ENCODE data around the gene KRT78.

KRT78 gene

GRCh38 chr12:52847335-52848102 lies 1.3 kb downstream of the KRT78 start:
- DNase-seq (ENCODE audit: extremely low read depth, low read depth), result no peak
- no peak for TF ChIP-seq CTCF (IDR thresholded peaks at IDR 0.05; ENCODE audit: low read depth, low read length, missing control alignments)
- no peak overlapping the region for H3K4me3 ChIP-seq (replicated peaks; ENCODE audit: low read depth, low read length)

GRCh38 chr12:52846356-52846970 lies 2.3 kb downstream of the KRT78 start:
- H3K4me3 ChIP-seq (replicated peaks; ENCODE audit: low read depth, low read length), result no peak overlapping the region
- DNase-seq (ENCODE audit: extremely low read depth, low read depth), result no peak
- TF ChIP-seq CTCF (IDR thresholded peaks at IDR 0.05; ENCODE audit: low read depth, low read length, missing control alignments), result no peak

GRCh38 chr12:52845946-52846345 lies 2.8 kb downstream of the KRT78 start:
- no peak overlapping the region for H3K4me3 ChIP-seq (replicated peaks; ENCODE audit: low read depth, low read length)
- DNase-seq (ENCODE audit: extremely low read depth, low read depth), result no peak
- TF ChIP-seq CTCF (IDR thresholded peaks at IDR 0.05; ENCODE audit: low read depth, low read length, missing control alignments), result no peak

DNA sequence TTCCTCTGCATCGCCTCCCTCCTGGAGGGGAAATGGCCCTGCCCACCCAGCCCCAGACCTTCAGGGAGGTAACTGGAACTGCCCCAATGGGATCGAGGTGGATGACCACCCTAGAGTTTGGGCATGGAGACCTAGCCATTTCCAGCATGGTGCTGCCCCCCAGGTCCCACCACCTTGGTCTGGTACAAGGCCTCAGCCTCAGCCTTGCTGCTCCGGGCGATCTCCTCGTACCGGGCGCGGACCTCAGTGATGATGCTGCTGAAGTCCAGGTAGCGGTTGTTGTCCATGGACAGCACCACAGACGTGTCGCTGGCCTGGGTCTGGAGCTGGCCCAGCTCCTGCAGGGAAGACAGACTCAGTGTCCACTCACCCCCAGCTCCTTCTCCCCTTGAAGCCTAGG lies 4.4 kb downstream of the KRT78 start:
- H3K4me3 ChIP-seq (replicated peaks; ENCODE audit: low read depth, low read length), result no peak overlapping the region
- no peak for TF ChIP-seq CTCF (IDR thresholded peaks at IDR 0.05; ENCODE audit: low read depth, low read length, missing control alignments)
- DNase-seq (ENCODE audit: extremely low read depth, low read depth), result no peak

- TF ChIP-seq CTCF (IDR thresholded peaks at IDR 0.05; ENCODE audit: low read depth, low read length, missing control alignments), result no peak
- H3K4me3 ChIP-seq (replicated peaks; ENCODE audit: low read depth, low read length), result no peak overlapping the region
- DNase-seq (ENCODE audit: extremely low read depth, low read depth), result no peak
These were observed 9.2 kb downstream of the KRT78 start for GRCh38 chr12:52839436-52840105.

- no peak overlapping the region for H3K4me3 ChIP-seq (replicated peaks; ENCODE audit: low read depth, low read length)
- TF ChIP-seq CTCF (IDR thresholded peaks at IDR 0.05; ENCODE audit: low read depth, low read length, missing control alignments), result no peak
- no peak for DNase-seq (ENCODE audit: extremely low read depth, low read depth)
These were observed 10.0 kb downstream of the KRT78 start for GRCh38 chr12:52838609-52839435.

Measured in HFF-Myc (cell line).